Esophagus muscularis mucosa (tissue), 4 donors: ENCODE results near the gene CLCA2.

ENCODE experiments used
- EP300 ChIP-seq: sonication (generic); formaldehyde crosslinking; IDR thresholded peaks from one replicate; pipeline ENCODE4 v1.6.1; 2017; ENCODE audit warnings: antibody characterized with exemption
- POLR2A ChIP-seq: fragments of 450-650 bp; IDR thresholded peaks from one replicate; pipeline ENCODE4 v1.6.1; 2017; ENCODE audit warnings: antibody characterized with exemption, moderate library complexity, mild to moderate bottlenecking, low read depth
- POLR2AphosphoS5 ChIP-seq, 2 donors: sonication (generic); formaldehyde crosslinking; IDR thresholded peaks; one replicate each; pipeline ENCODE4 v1.6.1; 2017; ENCODE audit warnings: antibody characterized with exemption in 2 of 2
- TF ChIP-seq, protein P1 (sequence below), 3 experiments: fragments of 200-600 bp in 2 of 3; fragments of 450-650 bp in 1 of 3; sonication (generic) in 2 of 3; IDR thresholded peaks; one replicate each; pipeline ENCODE4 v1.5.1; 2017 to 2019; ENCODE audit warnings: antibody characterized with exemption in 3 of 3, mild to moderate bottlenecking in 2 of 3, moderate library complexity in 1 of 3

- no peak for TF ChIP-seq POLR2AphosphoS5 (IDR thresholded peaks at IDR 0.05)
- TF ChIP-seq, protein P1, sequence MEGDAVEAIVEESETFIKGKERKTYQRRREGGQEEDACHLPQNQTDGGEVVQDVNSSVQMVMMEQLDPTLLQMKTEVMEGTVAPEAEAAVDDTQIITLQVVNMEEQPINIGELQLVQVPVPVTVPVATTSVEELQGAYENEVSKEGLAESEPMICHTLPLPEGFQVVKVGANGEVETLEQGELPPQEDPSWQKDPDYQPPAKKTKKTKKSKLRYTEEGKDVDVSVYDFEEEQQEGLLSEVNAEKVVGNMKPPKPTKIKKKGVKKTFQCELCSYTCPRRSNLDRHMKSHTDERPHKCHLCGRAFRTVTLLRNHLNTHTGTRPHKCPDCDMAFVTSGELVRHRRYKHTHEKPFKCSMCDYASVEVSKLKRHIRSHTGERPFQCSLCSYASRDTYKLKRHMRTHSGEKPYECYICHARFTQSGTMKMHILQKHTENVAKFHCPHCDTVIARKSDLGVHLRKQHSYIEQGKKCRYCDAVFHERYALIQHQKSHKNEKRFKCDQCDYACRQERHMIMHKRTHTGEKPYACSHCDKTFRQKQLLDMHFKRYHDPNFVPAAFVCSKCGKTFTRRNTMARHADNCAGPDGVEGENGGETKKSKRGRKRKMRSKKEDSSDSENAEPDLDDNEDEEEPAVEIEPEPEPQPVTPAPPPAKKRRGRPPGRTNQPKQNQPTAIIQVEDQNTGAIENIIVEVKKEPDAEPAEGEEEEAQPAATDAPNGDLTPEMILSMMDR (IDR thresholded peaks at IDR 0.05), result peak in 1 of 3 experiments; percentile 42
- no peak for TF ChIP-seq EP300
- TF ChIP-seq POLR2A, result no peak
Measured at GRCh38 chr1:86419277-86419903, 4.6 kb upstream of the CLCA2 start.
